Stimulated activated naive CD4-positive, alpha-beta T cell (primary cell): Measurements from ENCODE around the gene PLCXD1.
"Not testable (repeated sequence)": the region's sequence is repeated elsewhere in the genome, so short reads cannot be mapped to it uniquely, and the experiment has no call there.

Experiments
- DNase-seq, 6 experiments: peaks; one replicate each; lab custom pipeline; 2025; lab: John Stamatoyannopoulos, UW

PLCXD1 gene

GRCh38 chrX:317424-318067, 36.4 kb downstream of the PLCXD1 start:
- DNase-seq, result no peak

GRCh38 chrX:318068-318738, 37.0 kb downstream of the PLCXD1 start:
- no peak for DNase-seq

GRCh38 chrX:318739-319578, 37.8 kb downstream of the PLCXD1 start, which contains the start of gene GTPBP6:
Gene GTPBP6 (minus strand): TSS chrX:318796. CDS start chrX:318787, 9 bp downstream.
- no peak for DNase-seq

GRCh38 chrX:319579-320125, 38.5 kb downstream of the PLCXD1 start:
- no peak for DNase-seq

- DNase-seq, result no peak
These were observed 39.1 kb downstream of the PLCXD1 start for GRCh38 chrX:320126-320783.

- DNase-seq, result no peak
These were observed 42.8 kb downstream of the PLCXD1 start for GRCh38 chrX:323721-324628.

- DNase-seq, result not testable (repeated sequence)
These were observed 43.5 kb downstream of the PLCXD1 start for GRCh38 chrX:324664-325063.

GRCh38 chrX:327660-328126, 46.5 kb downstream of the PLCXD1 start:
- no peak for DNase-seq

GRCh38 chrX:329291-329910, 48.2 kb downstream of the PLCXD1 start:
- no peak for DNase-seq

- not testable (repeated sequence) for DNase-seq
These were observed 49.1 kb downstream of the PLCXD1 start for GRCh38 chrX:330141-330725.

GRCh38 chrX:330726-331150, 49.6 kb downstream of the PLCXD1 start:
- no peak for DNase-seq

- DNase-seq, result peak in 1 of 6 experiments; percentile 40
These were observed 50.1 kb downstream of the PLCXD1 start for GRCh38 chrX:331151-331824.

- no peak for DNase-seq
These were observed 50.8 kb downstream of the PLCXD1 start for GRCh38 chrX:331825-332495.

GRCh38 chrX:332496-332860, 51.3 kb downstream of the PLCXD1 start:
- DNase-seq, result no peak

GRCh38 chrX:332916-333610, 51.9 kb downstream of the PLCXD1 start:
- no peak for DNase-seq

GRCh38 chrX:333611-334311, 52.6 kb downstream of the PLCXD1 start:
- no peak for DNase-seq

GRCh38 chrX:334331-334891, 53.2 kb downstream of the PLCXD1 start:
- no peak for DNase-seq
